GF-D8 (cell line): Measurements from ENCODE around the gene GRID1.

ENCODE experiments used
- DNase-seq: peaks from one replicate; lab custom pipeline; 2025; lab: John Stamatoyannopoulos, UW

Gene GRID1

DNA sequence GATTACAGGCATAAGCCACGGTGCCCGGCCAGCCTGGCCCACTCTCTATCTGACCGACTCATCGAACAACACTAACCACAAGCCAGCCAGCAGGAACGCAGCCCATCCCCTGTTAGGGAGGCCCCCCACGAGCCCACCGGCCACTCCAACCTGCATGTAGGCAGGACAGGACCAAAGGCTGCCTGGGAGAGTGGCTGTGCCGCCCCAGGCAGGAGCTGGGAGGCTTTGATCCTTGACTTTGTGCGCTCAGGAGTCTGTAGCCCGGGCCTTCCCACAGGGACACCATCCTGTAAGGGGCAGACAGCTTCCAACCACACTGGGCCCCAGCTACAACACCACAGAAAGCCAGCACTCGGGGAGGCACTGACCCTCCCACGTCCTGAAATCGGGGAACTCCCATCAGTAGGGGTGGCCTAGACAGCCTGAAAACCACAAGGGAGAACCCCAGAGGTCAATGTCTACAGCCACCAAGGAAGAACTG is 29.4 kb downstream of the GRID1 start:
- no peak for DNase-seq

DNA sequence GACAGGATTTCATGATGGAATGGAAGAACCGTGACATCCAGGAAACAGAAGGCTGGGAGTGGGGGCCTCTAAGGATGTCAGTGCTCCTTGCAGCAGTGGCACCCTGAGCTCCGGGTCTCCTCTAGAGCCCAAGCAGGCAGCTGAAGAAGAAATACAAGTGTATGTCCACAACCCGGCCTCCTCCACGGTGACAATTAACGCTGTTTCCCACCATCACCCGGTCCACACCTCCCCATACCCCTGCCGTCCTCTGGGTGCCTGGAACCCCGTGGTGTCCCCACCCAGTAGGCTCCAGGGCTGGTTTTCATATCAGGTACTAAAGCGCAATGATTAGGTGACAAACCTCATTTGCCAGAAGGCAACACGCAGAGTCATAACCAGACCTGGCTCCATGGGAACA is 30.3 kb downstream of the GRID1 start:
- DNase-seq: no peak

GRCh38 chr10:86335831-86336230 is 30.8 kb downstream of the GRID1 start:
- no peak for DNase-seq

DNA sequence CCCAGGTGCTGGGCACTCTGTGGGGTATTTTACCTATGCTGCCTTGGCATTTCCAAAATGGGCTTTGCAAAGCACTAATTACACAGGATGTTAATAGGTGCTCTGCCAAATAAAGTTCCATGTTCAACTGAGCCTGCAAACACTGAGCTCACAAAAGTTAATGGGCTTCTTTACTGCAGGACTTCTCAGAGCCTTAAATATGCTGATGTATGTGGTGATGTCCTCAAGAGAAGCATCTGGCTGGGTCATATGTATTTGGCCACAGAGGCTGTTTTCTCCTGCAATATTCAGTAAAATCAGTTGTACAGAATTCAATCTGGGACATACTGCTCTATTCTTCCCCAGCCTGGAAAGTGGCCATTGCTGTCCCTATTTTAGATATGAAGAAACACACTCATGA is 31.3 kb downstream of the GRID1 start:
- DNase-seq: no peak

GRCh38 chr10:86334488-86335085 is 32.0 kb downstream of the GRID1 start:
- DNase-seq: no peak

GRCh38 chr10:86333826-86334487 is 32.6 kb downstream of the GRID1 start:
- no peak for DNase-seq

DNA sequence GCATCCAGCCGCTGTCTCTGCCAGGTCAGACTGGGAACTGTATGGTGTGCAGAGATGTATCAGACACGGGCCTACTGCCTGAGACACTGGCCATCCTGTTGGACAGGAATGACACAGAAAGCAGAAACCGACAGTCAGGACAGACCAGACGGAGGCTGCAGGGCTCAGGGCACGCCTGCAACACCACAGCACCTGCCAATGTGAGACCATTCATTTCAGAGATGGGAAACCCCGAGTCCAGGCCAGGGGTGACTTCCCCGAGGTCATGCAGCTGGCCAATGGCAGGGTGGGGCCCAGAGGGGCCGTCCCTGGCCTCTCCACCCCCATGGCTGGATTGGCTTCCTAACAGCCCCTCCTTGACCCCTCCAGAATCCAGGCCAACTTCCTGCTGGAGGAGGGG is 34.7 kb downstream of the GRID1 start:
- no peak for DNase-seq

DNA sequence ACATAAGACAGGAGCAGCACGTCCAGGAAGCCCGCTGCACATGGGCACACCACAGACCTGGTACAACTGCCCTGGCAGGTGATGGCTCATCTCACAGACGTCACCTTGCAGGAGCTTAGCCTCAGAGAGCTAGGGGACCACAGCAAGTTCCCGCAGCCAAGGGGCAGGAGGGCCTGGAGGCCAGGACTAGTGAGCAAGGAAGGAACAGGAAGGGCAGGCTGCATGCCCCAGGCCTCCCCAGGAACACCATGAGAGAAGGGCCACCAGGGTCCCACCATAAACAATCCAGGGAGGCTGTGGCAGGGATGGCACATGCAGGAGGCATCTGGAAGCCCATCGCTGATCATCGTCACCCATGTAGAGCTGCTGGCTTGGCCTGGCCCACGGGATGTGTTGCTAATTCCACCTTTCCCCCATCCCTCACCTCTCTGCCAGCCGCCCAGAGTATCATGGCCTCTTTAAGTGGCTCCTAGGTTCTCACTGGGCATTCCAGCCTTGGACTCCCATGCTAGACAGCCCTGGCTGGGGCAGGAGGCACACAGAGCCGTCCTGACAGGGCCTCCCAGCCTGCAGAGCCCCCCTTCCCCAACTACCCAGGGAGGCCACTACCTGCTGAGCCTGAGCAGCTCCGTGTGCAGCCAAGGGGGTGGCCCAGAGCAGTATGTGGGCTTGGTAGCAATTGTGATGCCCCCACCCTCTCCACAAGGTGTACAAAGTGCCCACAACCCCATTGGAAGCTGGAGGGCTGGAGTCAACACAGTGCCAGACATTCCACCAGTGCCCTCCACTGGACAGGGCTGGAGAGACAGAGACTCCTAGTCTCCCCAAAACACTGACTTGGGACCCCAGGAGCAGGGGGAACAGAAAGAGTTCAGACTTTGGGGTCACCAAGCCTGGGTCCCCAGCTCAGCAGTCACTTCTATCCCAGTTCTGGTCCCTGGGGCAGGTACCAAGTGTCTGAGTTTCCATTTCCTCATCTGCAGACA is 35.5 kb downstream of the GRID1 start:
- no peak for DNase-seq

DNA sequence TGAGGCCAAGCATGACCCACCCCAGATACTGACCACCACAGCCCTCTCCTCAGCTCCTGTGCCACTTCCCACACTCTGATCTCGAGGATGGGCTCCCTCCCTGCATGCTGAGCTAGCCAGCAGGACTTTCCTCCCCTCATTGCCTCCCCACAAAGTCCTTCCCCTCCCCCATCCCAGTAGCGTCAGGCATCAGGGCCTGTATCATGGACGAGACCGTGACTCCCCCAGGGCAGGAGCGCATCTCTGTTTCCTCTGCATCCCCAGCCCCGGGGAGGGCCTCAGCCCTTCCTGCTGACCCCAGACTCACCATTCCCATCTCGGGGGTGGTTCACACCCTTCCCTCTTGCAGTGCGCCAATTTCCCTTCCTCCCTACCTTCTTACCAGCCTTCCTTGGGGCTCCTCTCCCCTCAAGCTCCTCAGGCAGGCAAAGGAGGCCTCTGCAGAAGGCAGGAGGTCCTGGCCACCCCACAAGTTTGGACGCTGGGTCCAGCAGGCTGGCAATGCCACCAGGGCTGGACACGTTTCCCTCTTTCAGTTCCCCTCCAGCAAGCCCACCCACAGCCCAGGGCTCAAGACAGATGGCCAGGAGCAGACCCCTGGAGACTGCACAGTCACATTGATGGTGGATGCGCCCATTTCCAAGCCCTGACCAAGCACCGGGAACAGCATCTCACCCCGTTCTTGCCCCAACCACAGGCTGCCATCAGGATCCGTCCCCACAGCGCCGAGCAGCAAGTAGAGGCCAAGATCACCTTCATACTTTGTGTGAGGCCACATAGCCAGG is 36.5 kb downstream of the GRID1 start:
- no peak for DNase-seq

DNA sequence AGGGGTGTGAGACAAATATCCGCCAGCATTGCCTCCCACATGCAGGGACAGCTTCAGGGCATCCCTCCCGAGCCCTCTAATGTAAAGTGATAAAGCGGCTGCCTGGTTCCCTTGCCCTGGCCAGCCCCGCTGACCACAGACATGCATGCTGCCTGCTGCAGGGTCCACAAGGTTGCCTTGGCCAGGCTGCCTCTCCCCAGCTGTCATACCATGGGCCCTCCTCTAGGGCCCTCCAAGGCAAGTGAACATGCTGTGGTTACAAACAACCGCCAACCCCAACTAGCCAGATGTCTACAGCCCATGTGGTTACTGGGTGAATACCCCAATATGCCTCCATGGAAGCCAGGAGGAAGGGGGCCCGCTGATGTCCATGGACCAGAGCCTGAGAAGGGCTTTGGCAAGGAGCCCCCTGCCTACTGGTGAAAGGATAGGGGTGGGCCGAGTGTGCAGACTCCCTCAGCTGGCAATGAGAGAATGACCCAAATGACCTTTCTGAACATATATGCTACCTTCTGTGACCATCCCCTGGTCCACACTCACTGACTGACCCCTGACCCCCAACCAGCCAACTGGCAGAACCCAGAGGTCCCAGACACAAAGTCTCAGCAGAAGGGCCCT is 37.4 kb downstream of the GRID1 start:
- DNase-seq: no peak

GRCh38 chr10:86327954-86328725 is 38.5 kb downstream of the GRID1 start:
- DNase-seq: no peak

GRCh38 chr10:86325158-86325557 is 41.4 kb downstream of the GRID1 start:
- no peak for DNase-seq

- no peak for DNase-seq
Observed at GRCh38 chr10:86321568-86321967, 45.0 kb downstream of the GRID1 start.

DNA sequence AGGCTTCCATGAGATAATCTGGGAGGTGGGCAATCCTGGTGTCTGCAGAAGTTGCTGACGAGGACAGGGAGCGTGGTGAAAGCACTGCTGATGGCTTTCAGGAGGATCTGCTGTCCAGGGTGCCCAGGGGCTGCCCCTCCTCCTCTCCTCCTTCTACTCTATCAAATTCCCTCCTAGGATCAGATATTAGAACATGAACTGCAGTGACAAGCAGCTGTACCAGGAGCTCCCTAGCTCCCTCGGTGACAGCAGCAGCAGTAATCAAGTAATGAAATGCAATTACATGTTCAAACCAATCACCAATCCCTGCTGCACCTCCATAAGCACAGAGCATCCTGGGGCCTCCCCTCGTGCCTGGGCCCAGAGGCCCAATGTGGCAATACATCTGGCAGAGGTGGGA is 46.9 kb downstream of the GRID1 start:
- no peak for DNase-seq

DNA sequence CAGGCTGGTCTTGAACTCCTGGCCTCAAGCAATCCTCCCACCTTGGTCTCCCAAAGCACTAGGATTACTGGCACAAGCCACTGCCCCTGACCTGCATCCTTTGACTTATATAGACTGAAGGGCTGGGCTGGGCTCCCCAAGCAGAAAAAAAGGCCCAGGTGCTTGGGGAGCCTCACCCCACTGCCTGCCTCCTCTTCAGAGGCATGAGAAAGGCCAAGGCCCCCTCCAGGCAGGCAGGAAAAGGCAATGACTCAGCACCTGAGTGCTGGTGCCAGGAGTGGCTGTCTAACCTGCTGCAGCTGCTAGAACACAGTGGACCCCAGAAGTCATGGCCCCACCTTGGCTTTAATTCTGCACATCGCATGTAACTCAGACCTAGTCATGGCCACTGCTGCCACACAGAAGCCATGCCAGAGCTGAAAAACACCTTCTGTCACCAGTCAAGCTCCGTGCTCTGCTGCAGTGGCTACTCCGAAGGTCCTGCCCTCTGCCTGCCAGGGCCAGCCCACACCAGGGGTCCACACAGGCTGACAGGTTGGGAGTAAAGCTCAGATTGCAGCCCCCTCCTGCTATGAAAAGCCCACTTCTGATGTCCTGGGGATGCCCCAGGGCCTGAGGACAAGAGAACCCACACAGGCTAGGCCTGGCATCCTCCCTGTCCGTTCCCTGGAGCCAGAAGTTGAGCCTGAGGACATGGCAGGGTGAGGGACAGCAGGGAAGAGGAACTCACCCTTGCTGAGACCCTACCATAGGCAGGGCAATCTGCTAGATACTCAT is 48.5 kb downstream of the GRID1 start:
- DNase-seq: no peak

- no peak for DNase-seq
Observed at GRCh38 chr10:86316990-86317389, 49.6 kb downstream of the GRID1 start.

- DNase-seq: no peak
Observed at GRCh38 chr10:86316274-86316835, 50.2 kb downstream of the GRID1 start.

GRCh38 chr10:86315549-86315942 is 51.0 kb downstream of the GRID1 start:
- DNase-seq: no peak
